ENCODE measurements around the gene PLA2G15. TPM values are rescaled to one million over a fixed set of nuclear protein-coding genes. Genes with fewer than 3 reads are reported as not detected.

The PLA2G15 gene
- total and polyA plus RNA-seq, 2 of the 13 experiments (the other 11 are each of a cell fraction or from before 2014, with no cell fraction given), result 14.4 to 23.7 TPM

DNA sequence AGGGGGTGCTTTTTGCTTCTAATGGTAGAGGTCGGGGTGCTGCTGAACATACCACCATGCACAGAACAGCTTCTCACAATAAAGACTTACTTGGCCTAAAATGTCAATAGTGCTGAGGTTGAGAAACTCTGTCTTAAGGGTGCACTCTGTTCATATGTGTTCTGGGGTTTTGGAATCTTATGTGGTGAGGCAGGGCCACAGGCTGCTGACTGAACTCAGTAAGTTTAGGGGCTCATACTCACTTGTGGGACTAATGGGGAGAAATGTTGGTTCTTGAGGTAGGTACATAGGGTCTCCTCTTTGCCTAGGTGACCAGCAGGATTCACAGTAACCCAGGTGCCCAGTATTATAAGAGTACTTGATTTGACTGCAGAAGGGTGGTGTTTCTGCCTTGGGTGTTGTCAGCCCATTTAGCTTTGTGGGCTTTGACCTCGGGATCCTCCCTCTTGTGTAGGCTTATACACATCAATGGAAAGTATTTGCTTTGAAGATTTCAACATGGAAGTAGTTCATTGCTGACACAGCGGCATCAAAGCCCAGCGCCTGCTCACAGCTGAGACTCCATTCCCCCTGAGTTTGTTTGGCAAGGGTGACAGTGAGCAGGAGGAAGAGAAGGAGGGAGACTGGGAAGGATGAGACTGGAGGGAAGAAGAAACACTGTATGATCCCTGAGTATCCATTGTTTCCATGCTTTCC lies 36.3 kb downstream of the PLA2G15 start (continued):
- TF ChIP-seq EED (CRISPR knock-in tag; IDR thresholded peaks at IDR 0.05) (no peak), AKAP8 (CRISPR knock-in tag; IDR thresholded peaks at IDR 0.05) (0 out of 2 replicates have a peak, but pooled peaks have one; percentile 59), ZNF260 (CRISPR knock-in tag; IDR thresholded peaks at IDR 0.05; ENCODE audit: borderline replicate concordance, low read depth) (no peak), TEAD3 (CRISPR knock-in tag; optimal IDR thresholded peaks at IDR 0.05; ENCODE audit: borderline replicate concordance) (peak; percentile 96), ZNF614 (CRISPR knock-in tag; IDR thresholded peaks at IDR 0.05; ENCODE audit: borderline replicate concordance) (peak; percentile 98), SNAPC2 (CRISPR knock-in tag; IDR thresholded peaks at IDR 0.05) (peak; percentile 90; the same call in 1 of the 2 replicates), ZNF7 (CRISPR knock-in tag; IDR thresholded peaks at IDR 0.05) (no peak), MIER3 (CRISPR knock-in tag; IDR thresholded peaks at IDR 0.05; ENCODE audit: borderline replicate concordance) (peak; percentile 86; the same call in 1 of the 2 replicates), SNAI1 (CRISPR knock-in tag; IDR thresholded peaks at IDR 0.05; ENCODE audit: borderline replicate concordance) (no peak), ZMAT3 (CRISPR knock-in tag; conservative IDR thresholded peaks at IDR 0.05) (no peak; the same call in 1 of the 2 replicates), ZNF605 (CRISPR knock-in tag; IDR thresholded peaks at IDR 0.05) (peak; percentile 84), THAP11 (CRISPR knock-in tag; IDR thresholded peaks at IDR 0.05) (peak; percentile 75), HNF4G (IDR thresholded peaks at IDR 0.05; ENCODE audit: borderline replicate concordance, low read depth, low read length) (peak; percentile 84), HNF4G (CRISPR knock-in tag; IDR thresholded peaks at IDR 0.05; ENCODE audit: borderline replicate concordance, low read depth) (peak; percentile 77; the same call in 1 of the 2 replicates), ZNF775 (CRISPR knock-in tag; IDR thresholded peaks at IDR 0.05; ENCODE audit: borderline replicate concordance) (peak; percentile 89; the same call in 1 of the 2 replicates), JUND (CRISPR knock-in tag; IDR thresholded peaks at IDR 0.05) (peak; percentile 87), GATAD1 (CRISPR knock-in tag; IDR thresholded peaks at IDR 0.05) (peak; percentile 76), TCF12 (IDR thresholded peaks at IDR 0.05) (no peak), TCF12 (CRISPR knock-in tag; IDR thresholded peaks at IDR 0.05) (peak; percentile 70; the same call in 1 of the 2 replicates), SALL1 (CRISPR knock-in tag; IDR thresholded peaks at IDR 0.05) (peak; percentile 96), KDM4B (CRISPR knock-in tag; IDR thresholded peaks at IDR 0.05) (no peak)
- TF ChIP-seq, protein P1, sequence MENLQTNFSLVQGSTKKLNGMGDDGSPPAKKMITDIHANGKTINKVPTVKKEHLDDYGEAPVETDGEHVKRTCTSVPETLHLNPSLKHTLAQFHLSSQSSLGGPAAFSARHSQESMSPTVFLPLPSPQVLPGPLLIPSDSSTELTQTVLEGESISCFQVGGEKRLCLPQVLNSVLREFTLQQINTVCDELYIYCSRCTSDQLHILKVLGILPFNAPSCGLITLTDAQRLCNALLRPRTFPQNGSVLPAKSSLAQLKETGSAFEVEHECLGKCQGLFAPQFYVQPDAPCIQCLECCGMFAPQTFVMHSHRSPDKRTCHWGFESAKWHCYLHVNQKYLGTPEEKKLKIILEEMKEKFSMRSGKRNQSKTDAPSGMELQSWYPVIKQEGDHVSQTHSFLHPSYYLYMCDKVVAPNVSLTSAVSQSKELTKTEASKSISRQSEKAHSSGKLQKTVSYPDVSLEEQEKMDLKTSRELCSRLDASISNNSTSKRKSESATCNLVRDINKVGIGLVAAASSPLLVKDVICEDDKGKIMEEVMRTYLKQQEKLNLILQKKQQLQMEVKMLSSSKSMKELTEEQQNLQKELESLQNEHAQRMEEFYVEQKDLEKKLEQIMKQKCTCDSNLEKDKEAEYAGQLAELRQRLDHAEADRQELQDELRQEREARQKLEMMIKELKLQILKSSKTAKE (CRISPR knock-in tag; IDR thresholded peaks at IDR 0.05; ENCODE audit: borderline replicate concordance), result peak; percentile 55; the same call in 1 of the 2 replicates
- TF ChIP-seq, protein P2, sequence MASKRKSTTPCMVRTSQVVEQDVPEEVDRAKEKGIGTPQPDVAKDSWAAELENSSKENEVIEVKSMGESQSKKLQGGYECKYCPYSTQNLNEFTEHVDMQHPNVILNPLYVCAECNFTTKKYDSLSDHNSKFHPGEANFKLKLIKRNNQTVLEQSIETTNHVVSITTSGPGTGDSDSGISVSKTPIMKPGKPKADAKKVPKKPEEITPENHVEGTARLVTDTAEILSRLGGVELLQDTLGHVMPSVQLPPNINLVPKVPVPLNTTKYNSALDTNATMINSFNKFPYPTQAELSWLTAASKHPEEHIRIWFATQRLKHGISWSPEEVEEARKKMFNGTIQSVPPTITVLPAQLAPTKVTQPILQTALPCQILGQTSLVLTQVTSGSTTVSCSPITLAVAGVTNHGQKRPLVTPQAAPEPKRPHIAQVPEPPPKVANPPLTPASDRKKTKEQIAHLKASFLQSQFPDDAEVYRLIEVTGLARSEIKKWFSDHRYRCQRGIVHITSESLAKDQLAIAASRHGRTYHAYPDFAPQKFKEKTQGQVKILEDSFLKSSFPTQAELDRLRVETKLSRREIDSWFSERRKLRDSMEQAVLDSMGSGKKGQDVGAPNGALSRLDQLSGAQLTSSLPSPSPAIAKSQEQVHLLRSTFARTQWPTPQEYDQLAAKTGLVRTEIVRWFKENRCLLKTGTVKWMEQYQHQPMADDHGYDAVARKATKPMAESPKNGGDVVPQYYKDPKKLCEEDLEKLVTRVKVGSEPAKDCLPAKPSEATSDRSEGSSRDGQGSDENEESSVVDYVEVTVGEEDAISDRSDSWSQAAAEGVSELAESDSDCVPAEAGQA (IDR thresholded peaks at IDR 0.05; ENCODE audit: low read depth), result peak; percentile 79; the same call in 1 of the 2 replicates
- TF ChIP-seq, protein P2 (CRISPR knock-in tag; IDR thresholded peaks at IDR 0.05; ENCODE audit: borderline replicate concordance), result no peak

All from HepG2 (cell line).